Common myeloid progenitor, CD34-positive (primary cell): Measurements from ENCODE around the gene FKBP10.
A peak's percentile ranks its signal among the peaks of the same experiment; 100 is the strongest.

Experiments used
- CTCF ChIA-PET: fragments of 350-600 bp; sonication (Branson Sonifier 250); formaldehyde crosslinking; loops from one replicate; lab custom pipeline; 2021; ENCODE audit warnings: antibody characterized with exemption; lab: Charles Lee
- POLR2A ChIA-PET: fragments of 350-600 bp; sonication (Branson Sonifier 250); formaldehyde crosslinking; loops from one replicate; lab custom pipeline; 2021; ENCODE audit warnings: antibody characterized with exemption; lab: Charles Lee
- DNase-seq, 3 donors: peaks; one replicate each; pipeline versions ENCODE4 v3.0.0 to v3.0.0-alpha.2; 2013
- H3K27ac ChIP-seq, 2 experiments: 1 replicate in 1 of 2; 2 replicates in 1 of 2; pipeline ENCODE4 v1.7.0; 2013; ENCODE audit warnings: inconsistent platforms in 2 of 2, low read length in 2 of 2, mild to moderate bottlenecking in 2 of 2, low read depth in 1 of 2, moderate library complexity in 1 of 2; ENCODE audit not compliant: severe bottlenecking in 2 of 2, insufficient read depth in 1 of 2, poor library complexity in 1 of 2
- H3K27me3 ChIP-seq, 5 experiments: replicated peaks in 2 of 5; 1 replicate in 3 of 5; 2 replicates in 2 of 5; pipeline versions ENCODE4 v1.6.1 to v1.7.0; 2013; ENCODE audit warnings: low read length in 4 of 5, mild to moderate bottlenecking in 2 of 5, moderate library complexity in 2 of 5, inconsistent platforms in 1 of 5; ENCODE audit not compliant: insufficient read depth in 5 of 5, control insufficient read depth in 4 of 5
- H3K36me3 ChIP-seq, 4 experiments: 1 replicate in 2 of 4; 2 replicates in 2 of 4; pipeline versions ENCODE4 v1.6.1 to v1.7.0; 2013; ENCODE audit warnings: low read length in 3 of 4, control low read depth in 1 of 4, mild to moderate bottlenecking in 1 of 4; ENCODE audit not compliant: control insufficient read depth in 4 of 4, insufficient read depth in 4 of 4
- H3K4me1 ChIP-seq, 4 experiments: 1 replicate in 3 of 4; 2 replicates in 1 of 4; pipeline versions ENCODE4 v1.6.1 to v1.7.1; 2013; ENCODE audit warnings: low read length in 3 of 4, mild to moderate bottlenecking in 3 of 4, control low read depth in 1 of 4, inconsistent platforms in 1 of 4, moderate library complexity in 1 of 4; ENCODE audit not compliant: control insufficient read depth in 4 of 4, insufficient read depth in 4 of 4; ENCODE audit errors: control extremely low read depth in 1 of 4
- H3K4me3 ChIP-seq, 7 experiments: 1 replicate in 4 of 7; 2 replicates in 3 of 7; pipeline versions ENCODE4 v1.5.1 to v1.7.0; 2013; ENCODE audit warnings: mild to moderate bottlenecking in 7 of 7, low read length in 6 of 7, moderate library complexity in 6 of 7, inconsistent platforms in 2 of 7, low read depth in 2 of 7, control low read depth in 1 of 7; ENCODE audit not compliant: insufficient read depth in 4 of 7, control insufficient read depth in 1 of 7; ENCODE audit errors: extremely low read depth in 1 of 7
- H3K9me3 ChIP-seq, 5 experiments: 1 replicate in 4 of 5; 2 replicates in 1 of 5; pipeline versions ENCODE4 v1.6.1 to v1.7.1; 2013; ENCODE audit warnings: low read length in 4 of 5, mild to moderate bottlenecking in 2 of 5, inconsistent platforms in 1 of 5, low read depth in 1 of 5, moderate library complexity in 1 of 5; ENCODE audit not compliant: control insufficient read depth in 4 of 5, insufficient read depth in 2 of 5; ENCODE audit errors: control extremely low read depth in 1 of 5
- WGBS: methylation state at CpG from one replicate; pipeline ENCODE4 v1.1.5; 2013; ENCODE audit not compliant: insufficient coverage; 5-methylcytosine and 5-hydroxymethylcytosine counted together

FKBP10 gene

GRCh38 chr17:41811549-41812380 is 1.0 kb upstream of the FKBP10 start, which contains the start of gene P3H4:
Gene P3H4, minus strand, starts transcription at chr17:41811949. Its CDS starts 34 bp downstream, at chr17:41811915.
- Histone ChIP-seq H3K4me3 (peak within 1 kb of the TSS; percentile 46 to 86 (median 73)), H3K36me3 (peaks cover 0 to 2% (median 0%) of the 10 kb centered on the region in 4 experiments), H3K9me3 (no peaks in the 10 kb centered on the region), H3K4me1 (peaks cover 0 to 25% (median 19%) of the 10 kb centered on the region in 4 experiments), H3K27me3 (peaks cover 0 to 8% (median 0%) of the 10 kb centered on the region in 5 experiments), H3K27ac (no peak within 1 kb of the TSS)
- CTCF ChIA-PET, result interaction anchor here (0.9 to 4.8 kb wide), 13 partner anchors 10 to 105 kb away, joined by 3 to 16 read pairs (median 5); no protein-coding TSS in a partner anchor
- WGBS, result 0% methylated on average over 63 of the region's 96 CpGs
- POLR2A ChIA-PET, result interaction anchor here (0.6 to 1.0 kb wide), 3 partner anchors 25 to 77 kb away, joined by 3 to 4 read pairs (median 3); partner anchors contain the start of gene JUP
- peak; percentile 77 to 85 (median 79) for DNase-seq

GRCh38 chr17:41813152-41813680 is 412 bp downstream of the FKBP10 start:
- WGBS, result 43% methylated on average over 9 of the region's 12 CpGs
- POLR2A ChIA-PET, result no interaction called here
- Histone ChIP-seq H3K36me3 (no peaks in the 10 kb centered on the region), H3K9me3 (no peaks in the 10 kb centered on the region), H3K27me3 (peaks cover 0 to 8% (median 0%) of the 10 kb centered on the region in 5 experiments), H3K4me1 (peaks cover 0 to 25% (median 19%) of the 10 kb centered on the region in 4 experiments), H3K27ac (no peak overlapping the region), H3K4me3 (peak overlapping the region in 3 of 7 experiments; percentile 75 to 86 (median 77))
- CTCF ChIA-PET, result interaction anchor here (1.0 kb wide), 1 partner anchor 118 kb away, joined by 4 read pairs; no protein-coding TSS in a partner anchor
- DNase-seq, result no peak

GRCh38 chr17:41813699-41814124 is 908 bp downstream of the FKBP10 start:
- peaks cover 0 to 25% (median 19%) of the 10 kb centered on the region in 4 experiments for H3K4me1 ChIP-seq
- ChIA-PET POLR2A (no interaction called here), CTCF (interaction anchor here (1.0 to 1.7 kb wide), 2 partner anchors 10 to 118 kb away, joined by 4 to 10 read pairs; no protein-coding TSS in a partner anchor)
- no peaks in the 10 kb centered on the region for H3K36me3 ChIP-seq
- H3K27ac ChIP-seq, result no peak overlapping the region
- H3K27me3 ChIP-seq, result peaks cover 0 to 8% (median 0%) of the 10 kb centered on the region in 5 experiments
- 98% methylated on average over 8 of the region's 9 CpGs for WGBS
- DNase-seq, result no peak
- H3K9me3 ChIP-seq, result no peaks in the 10 kb centered on the region
- no peak overlapping the region for H3K4me3 ChIP-seq

GRCh38 chr17:41814195-41814594 is 1.4 kb downstream of the FKBP10 start:
- H3K4me3 ChIP-seq, result no peak overlapping the region
- H3K4me1 ChIP-seq, result peaks cover 0 to 25% (median 19%) of the 10 kb centered on the region in 4 experiments
- no CpG with 5 or more reads among the region's 1 CpG for WGBS
- no peak for DNase-seq
- ChIA-PET POLR2A (no interaction called here), CTCF (interaction anchor here (0.9 to 1.7 kb wide), 3 partner anchors 8 to 13 kb away, joined by 3 to 10 read pairs (median 5); no protein-coding TSS in a partner anchor)
- H3K27ac ChIP-seq, result no peak overlapping the region
- peaks cover 0 to 8% (median 0%) of the 10 kb centered on the region in 5 experiments for H3K27me3 ChIP-seq
- H3K36me3 ChIP-seq, result no peaks in the 10 kb centered on the region
- H3K9me3 ChIP-seq, result no peaks in the 10 kb centered on the region

GRCh38 chr17:41816637-41817320 is 4.0 kb downstream of the FKBP10 start:
- Histone ChIP-seq H3K9me3 (no peaks in the 10 kb centered on the region), H3K27ac (no peak overlapping the region), H3K27me3 (peaks cover 0 to 3% (median 0%) of the 10 kb centered on the region in 5 experiments), H3K4me1 (peaks cover 0 to 13% (median 7%) of the 10 kb centered on the region in 4 experiments), H3K36me3 (no peaks in the 10 kb centered on the region), H3K4me3 (no peak overlapping the region)
- WGBS, result 98% methylated on average over 21 of the region's 23 CpGs
- DNase-seq, result no peak
- CTCF ChIA-PET, result interaction anchor here (0.7 kb wide), 1 partner anchor 15 kb away, joined by 3 read pairs; no protein-coding TSS in a partner anchor
- POLR2A ChIA-PET, result no interaction called here

- CTCF ChIA-PET, result no interaction called here
- H3K9me3 ChIP-seq, result no peaks in the 10 kb centered on the region
- no peaks in the 10 kb centered on the region for H3K27me3 ChIP-seq
- peaks cover 0 to 2% (median 0%) of the 10 kb centered on the region in 4 experiments for H3K4me1 ChIP-seq
- H3K4me3 ChIP-seq, result no peak overlapping the region
- no peak for DNase-seq
- POLR2A ChIA-PET, result no interaction called here
- no peaks in the 10 kb centered on the region for H3K36me3 ChIP-seq
- no peak overlapping the region for H3K27ac ChIP-seq
- WGBS, result 100% methylated on average over 8 of the region's 20 CpGs
These were observed 5.2 kb downstream of the FKBP10 start for GRCh38 chr17:41818024-41818423.
